GM21526 (cell line): ENCODE results near the gene GPR146.

ENCODE experiments used
- ATAC-seq: cut with Tn5 transposase; IDR thresholded peaks from one replicate; pipeline ENCODE4 v1.9.1; 2021; ENCODE audit warnings: moderate library complexity; ENCODE audit not compliant: unreplicated experiment, low FRiP score

Gene GPR146

DNA sequence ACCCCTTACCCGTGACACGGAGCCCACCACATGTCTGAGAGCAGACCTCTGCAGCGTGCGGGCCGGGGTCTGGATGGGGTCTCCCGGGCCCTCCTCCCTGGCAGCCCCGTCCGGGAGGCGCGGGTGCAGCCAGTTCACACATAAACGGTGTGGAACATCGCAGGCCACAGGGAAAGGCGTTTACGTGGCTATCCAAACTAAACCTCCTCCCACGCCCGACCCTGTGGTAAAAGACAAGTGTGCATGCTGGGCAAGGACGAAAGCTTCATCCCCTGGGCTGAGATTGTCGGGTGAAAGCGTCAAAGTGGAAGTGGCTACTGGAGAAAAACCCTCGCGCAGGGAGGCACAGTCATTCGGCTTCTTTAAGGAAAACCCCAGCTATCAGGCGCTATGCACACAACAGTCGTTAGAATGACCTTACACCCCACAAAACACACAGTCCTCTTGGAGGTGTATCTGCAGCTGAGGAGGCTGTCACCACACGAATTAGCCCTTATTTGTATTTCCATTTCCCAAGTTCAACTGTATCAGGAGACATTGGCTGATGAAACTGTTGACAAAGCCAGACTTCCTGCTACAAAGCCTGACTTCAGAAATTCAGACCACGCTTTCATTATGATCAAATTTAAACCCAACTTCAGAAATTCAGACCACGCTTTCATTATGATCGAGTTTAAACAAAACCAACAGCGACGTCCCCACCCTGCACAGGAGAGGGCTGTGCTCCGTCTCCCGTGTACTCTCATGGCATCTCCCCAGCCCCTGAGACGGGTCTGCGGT, 58.9 kb downstream of the GPR146 start:
- ATAC-seq = no peak

DNA sequence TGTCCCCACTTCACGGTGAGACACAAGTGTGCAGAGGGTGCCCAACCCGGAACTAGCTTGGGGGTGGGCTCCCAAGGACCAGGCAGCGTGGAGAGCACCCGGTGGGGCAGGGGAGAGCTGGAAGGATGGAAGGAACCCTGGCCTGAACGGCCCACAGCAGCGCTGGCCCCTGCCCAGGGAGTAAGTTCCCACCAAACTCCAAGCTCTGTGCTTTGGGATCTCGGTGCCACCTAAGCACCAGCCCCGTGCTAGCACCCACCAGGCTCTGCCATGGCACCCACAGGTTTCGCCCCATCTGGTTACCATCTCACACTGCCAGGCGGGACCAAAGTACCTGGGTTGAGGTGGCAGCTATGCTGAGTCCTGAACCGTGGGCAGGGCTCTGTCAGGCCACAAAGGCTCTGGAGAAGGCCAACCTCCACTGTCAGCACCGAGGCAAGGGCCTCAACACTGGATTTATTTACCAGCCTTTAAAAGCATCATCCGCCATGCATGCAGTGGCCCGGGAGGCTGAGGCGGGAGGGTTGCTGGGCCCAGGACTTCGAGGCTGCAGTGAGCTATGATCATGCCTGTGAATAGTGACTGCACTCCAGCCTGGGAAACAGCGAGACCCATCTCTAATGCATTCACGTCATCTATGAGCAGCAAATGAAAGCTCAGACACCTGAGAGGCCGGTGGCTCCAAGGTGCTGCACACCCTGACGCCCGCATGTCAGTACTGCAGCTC, 59.6 kb downstream of the GPR146 start:
- ATAC-seq = no peak

DNA sequence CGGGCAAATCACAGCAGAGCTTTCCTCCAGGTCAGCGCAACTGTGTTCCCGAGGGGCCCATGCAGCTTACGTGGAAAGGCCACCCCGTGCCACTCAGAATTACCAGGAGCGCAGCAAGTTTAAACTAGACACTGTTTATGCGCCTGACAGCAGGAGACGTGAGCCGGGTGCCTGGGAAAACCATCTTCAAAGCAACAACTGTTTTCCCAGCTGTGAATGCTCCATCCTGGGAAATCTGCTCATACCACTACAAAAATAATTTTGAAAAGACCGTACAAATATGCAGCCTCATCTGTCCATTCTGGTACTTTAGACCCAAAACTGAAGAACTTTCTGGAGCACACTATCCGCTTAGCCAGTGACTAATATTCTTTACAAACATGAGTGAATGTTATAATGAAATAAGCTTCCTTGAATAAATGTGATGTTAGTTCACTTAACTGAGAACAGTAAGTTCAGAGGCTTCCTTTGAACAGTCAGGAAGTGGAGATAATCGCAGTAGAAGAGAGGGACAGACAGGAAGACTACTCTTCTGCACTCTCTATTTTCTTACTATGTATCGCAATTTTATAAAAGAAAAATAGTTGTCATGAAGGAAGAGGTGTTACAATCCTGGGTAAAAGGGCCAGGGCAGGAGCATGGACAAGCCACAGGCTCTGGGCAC, 60.3 kb downstream of the GPR146 start:
- ATAC-seq = no peak

DNA sequence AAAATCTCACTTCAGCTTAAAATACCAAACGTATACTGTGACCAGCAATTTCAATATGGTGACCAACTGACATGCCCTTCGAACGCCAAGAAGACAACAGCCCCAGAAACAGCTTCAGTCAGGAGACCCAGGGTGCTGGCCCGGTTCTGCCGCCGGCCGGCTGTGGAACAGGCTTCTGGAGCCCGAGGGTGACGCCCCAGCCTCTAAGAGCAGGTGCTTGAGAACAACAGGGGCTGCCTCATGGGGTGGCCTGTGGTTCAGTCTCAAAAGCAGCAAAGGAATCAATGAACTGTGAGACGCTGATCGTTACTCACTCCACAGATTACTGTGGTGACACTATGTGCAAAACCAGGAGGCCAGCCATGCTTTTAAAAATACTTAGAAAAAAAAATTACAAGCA, 60.8 kb downstream of the GPR146 start:
- ATAC-seq = peak; percentile 49

DNA sequence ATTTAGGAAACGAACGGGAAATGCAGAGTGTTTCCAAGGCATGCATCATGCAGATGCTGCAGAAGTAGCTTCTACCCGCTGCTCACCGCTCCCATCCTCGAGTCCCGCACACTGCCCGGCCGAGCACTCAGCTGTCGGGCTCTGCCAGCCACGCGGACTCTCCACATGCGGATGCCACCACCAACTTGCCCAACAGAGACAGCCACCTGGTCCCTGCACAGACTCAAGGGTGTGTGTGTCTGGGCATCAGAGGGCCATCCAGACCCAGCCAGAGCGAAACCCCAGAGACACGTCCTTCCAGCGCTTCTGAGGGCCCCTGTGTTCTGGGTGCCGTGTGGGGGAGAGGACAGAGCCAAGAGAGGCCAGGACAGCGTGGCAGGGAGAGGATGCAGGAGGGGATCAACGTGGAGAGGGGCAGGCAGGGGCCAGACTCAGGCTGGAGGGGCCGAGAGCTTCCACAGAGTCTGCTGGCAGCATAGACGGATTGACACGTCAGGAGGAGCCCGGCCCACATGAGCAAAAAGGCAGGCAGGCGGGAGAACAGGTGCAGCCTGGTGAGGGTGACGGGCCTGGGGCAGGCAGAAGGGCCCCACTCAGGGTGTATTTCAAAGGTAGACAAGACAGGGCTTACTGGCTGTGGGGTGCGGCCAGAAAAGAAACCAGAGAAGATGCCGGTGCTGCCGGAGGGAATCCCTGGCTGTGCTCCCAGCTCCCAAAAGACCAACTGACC, 61.9 kb downstream of the GPR146 start:
- ATAC-seq = no peak

DNA sequence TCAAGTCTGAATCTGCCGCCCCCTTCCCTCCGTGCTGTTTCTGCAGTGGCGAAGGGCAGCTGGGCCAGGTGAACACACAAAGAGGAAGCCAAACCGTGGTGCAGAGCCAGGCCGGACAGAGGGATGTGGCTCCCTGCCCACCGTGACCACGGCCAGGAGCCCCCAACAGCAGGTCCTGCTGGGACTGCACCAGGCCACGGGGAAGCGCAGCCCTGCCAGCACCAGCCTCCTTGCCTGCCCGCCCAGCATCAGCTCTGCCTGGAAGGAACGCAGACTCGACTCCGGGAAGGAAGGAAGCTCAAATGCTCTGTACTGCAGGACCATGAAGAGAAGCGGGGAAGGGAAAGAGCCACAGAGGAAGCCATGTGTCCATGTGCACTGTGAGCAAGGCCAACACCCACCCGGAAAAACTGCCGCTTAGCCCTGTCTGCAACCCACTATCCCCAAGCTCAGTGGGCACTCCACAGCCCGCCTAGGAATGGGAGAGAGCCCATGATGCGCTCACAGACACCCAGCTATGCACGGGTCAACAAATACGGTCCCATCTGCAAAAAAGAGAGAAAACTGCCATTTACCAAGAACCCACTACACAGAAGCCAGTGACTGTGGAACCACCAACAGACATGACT, 62.6 kb downstream of the GPR146 start:
- ATAC-seq = no peak

DNA sequence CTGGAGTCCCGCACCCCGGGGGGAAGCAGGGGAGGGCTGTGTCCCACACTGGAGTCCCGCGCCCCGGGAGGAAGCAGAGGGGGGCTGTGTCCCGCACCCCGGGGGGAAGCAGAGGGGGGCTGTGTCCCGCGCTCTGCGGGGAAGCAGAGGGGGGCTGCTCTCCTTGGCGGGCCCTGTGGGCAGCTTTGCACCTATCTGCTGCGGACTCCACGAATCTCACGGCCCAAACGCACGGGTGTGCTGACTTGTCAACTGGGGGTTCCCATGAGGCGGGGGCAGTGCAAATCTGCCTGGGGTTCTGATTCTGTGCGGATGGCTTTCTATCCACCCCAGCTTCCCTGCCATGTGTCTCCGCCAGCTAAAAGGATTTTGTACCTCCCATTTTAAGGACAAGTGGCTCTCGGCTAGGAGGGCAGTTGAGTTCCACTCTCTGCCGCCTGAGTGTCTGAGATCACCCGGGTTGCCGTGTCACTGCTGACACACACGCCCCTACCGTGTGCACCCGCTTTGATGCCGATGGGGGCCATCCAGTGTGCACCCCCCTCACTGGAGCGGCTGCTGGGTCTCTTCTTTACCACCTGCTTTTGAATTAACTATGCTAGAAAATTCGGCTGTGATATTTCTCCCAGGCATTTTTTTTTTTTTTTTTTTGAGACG, 64.0 kb downstream of the GPR146 start:
- no peak for ATAC-seq
